KMS-11 (cell line): ENCODE measurements around the gene TBX5.

Experiments
- H2AFZ ChIP-seq: fragments of 200-600 bp; sonication (generic); 2 replicates; pipeline ENCODE4 v1.6.1; 2016; ENCODE audit warnings: antibody characterized with exemption, mixed run types, low read depth
- H3K27ac ChIP-seq: fragments of 200-600 bp; sonication (generic); 2 replicates; pipeline ENCODE4 v1.6.1; 2016; ENCODE audit warnings: mild to moderate bottlenecking, mixed run types
- H3K27me3 ChIP-seq: fragments of 200-600 bp; sonication (generic); 2 replicates; pipeline ENCODE4 v1.6.1; 2017; ENCODE audit warnings: mild to moderate bottlenecking, low read depth, mixed run types, moderate library complexity; ENCODE audit not compliant: insufficient read depth
- H3K36me3 ChIP-seq: fragments of 200-600 bp; sonication (generic); 2 replicates; pipeline ENCODE4 v1.6.1; 2017; ENCODE audit warnings: mild to moderate bottlenecking, mixed run types; ENCODE audit not compliant: insufficient read depth
- H3K4me1 ChIP-seq: fragments of 200-600 bp; sonication (generic); 2 replicates; pipeline ENCODE4 v1.6.1; 2016; ENCODE audit warnings: mild to moderate bottlenecking, low read depth, mixed run types; ENCODE audit not compliant: poor library complexity, severe bottlenecking
- H3K4me2 ChIP-seq: fragments of 200-600 bp; sonication (generic); 2 replicates; pipeline ENCODE4 v1.7.0; 2016; ENCODE audit warnings: mild to moderate bottlenecking, mixed run types
- H3K4me3 ChIP-seq: fragments of 200-600 bp; sonication (generic); IDR thresholded peaks from 2 replicates; pipeline ENCODE4 v1.6.1; 2017; ENCODE audit warnings: low read depth, low read length, mixed read lengths; ENCODE audit not compliant: insufficient read depth
- H3K79me2 ChIP-seq: fragments of 200-600 bp; sonication (generic); 2 replicates; pipeline ENCODE4 v1.6.1; 2016; ENCODE audit warnings: low read depth, mixed run types; ENCODE audit not compliant: insufficient read depth
- H3K9ac ChIP-seq: fragments of 200-600 bp; sonication (generic); 2 replicates; pipeline ENCODE4 v1.6.1; 2016; ENCODE audit warnings: mild to moderate bottlenecking, mixed run types
- H4K20me1 ChIP-seq: fragments of 200-600 bp; sonication (generic); 2 replicates; pipeline ENCODE4 v1.6.1; 2016; ENCODE audit warnings: mild to moderate bottlenecking, mixed run types; ENCODE audit not compliant: insufficient read depth
- TF ChIP-seq, protein P1 (sequence below): fragments of 200-600 bp; sonication (generic); conservative IDR thresholded peaks from 2 replicates; pipeline ENCODE4 v1.6.1; 2017; ENCODE audit warnings: low read depth, mild to moderate bottlenecking, antibody characterized with exemption, low read length, moderate library complexity, mixed read lengths

Gene TBX5

DNA sequence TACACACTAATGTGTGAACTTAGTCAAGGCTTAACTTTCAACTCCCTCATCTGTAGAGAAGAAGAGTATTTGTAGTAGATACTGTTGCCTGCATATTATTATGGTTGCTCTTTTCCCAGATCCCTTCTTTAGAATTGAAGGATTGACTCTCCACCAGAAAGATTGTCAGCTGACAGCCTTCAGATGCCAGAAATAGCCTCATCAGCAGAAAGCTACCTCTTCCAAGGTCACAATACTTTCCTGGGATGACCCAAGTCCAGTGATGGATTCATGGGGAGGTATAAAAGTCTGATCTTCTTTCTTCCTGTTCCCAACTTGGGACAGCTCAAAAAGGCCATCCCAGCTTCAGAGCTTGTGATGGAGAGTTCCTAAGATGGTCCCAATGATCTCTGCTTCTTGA lies 78.2 kb downstream of the TBX5 start:
- Histone ChIP-seq H3K36me3 (no peaks in the 10 kb centered on the region), H4K20me1 (no peaks in the 10 kb centered on the region), H3K4me2 (no peak overlapping the region), H3K27me3 (no peaks in the 10 kb centered on the region), H3K79me2 (no peaks in the 10 kb centered on the region), H3K9ac (no peak overlapping the region), H3K4me1 (no peaks in the 10 kb centered on the region), H3K27ac (no peak overlapping the region), H3K4me3 (no peak overlapping the region), H2AFZ (no peak overlapping the region)
- TF ChIP-seq, protein P1, sequence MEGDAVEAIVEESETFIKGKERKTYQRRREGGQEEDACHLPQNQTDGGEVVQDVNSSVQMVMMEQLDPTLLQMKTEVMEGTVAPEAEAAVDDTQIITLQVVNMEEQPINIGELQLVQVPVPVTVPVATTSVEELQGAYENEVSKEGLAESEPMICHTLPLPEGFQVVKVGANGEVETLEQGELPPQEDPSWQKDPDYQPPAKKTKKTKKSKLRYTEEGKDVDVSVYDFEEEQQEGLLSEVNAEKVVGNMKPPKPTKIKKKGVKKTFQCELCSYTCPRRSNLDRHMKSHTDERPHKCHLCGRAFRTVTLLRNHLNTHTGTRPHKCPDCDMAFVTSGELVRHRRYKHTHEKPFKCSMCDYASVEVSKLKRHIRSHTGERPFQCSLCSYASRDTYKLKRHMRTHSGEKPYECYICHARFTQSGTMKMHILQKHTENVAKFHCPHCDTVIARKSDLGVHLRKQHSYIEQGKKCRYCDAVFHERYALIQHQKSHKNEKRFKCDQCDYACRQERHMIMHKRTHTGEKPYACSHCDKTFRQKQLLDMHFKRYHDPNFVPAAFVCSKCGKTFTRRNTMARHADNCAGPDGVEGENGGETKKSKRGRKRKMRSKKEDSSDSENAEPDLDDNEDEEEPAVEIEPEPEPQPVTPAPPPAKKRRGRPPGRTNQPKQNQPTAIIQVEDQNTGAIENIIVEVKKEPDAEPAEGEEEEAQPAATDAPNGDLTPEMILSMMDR, result no peak

DNA sequence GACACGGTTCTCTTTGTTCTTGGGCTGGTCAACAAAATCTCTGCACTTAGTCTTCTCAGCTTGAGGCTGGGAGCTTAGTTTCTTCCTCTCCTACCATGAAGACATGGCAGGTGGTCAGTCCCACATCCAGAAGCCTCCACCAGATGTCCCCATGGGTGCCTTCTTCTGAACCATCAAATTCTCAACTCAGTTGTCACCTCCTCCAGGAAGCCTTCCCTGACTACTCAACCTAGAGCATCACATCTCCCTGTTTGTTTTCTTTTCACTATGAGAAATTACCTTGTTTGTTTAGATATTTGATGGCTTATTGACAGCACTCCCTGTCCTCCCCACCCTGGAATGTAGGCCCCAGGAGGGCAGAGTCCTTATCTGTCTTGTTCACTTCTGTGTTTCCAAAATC lies 84.4 kb downstream of the TBX5 start:
- Histone ChIP-seq H4K20me1 (no peaks in the 10 kb centered on the region), H3K9ac (no peak overlapping the region), H3K27me3 (no peaks in the 10 kb centered on the region), H3K36me3 (no peaks in the 10 kb centered on the region), H3K79me2 (no peaks in the 10 kb centered on the region), H3K27ac (no peak overlapping the region), H3K4me1 (no peaks in the 10 kb centered on the region), H2AFZ (no peak overlapping the region), H3K4me3 (no peak overlapping the region), H3K4me2 (no peak overlapping the region)
- TF ChIP-seq, protein P1, result no peak

DNA sequence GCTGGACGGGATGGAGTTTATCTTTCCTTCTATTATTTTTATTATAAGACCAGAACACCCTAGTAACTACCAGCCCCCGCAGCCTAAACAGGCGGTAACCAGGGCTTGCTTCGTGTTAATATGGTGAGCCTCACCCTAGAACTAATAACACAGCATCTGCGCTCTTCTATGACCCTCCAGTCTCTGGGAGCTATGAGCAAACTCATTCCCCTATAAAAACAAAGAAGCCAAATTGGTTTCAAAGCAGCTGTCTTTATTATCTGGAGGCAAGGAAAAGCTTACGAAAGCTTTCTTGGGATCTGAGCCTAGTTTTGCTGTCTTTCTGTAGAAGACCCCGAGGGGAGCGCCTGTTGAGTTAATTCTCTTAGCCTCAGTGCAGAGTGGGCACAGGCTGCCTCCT lies 85.0 kb downstream of the TBX5 start:
- Histone ChIP-seq H3K79me2 (no peaks in the 10 kb centered on the region), H3K36me3 (no peaks in the 10 kb centered on the region), H3K9ac (no peak overlapping the region), H3K27me3 (no peaks in the 10 kb centered on the region), H4K20me1 (no peaks in the 10 kb centered on the region), H3K27ac (no peak overlapping the region), H3K4me3 (no peak overlapping the region), H2AFZ (no peak overlapping the region), H3K4me2 (no peak overlapping the region), H3K4me1 (no peaks in the 10 kb centered on the region)
- TF ChIP-seq, protein P1, result no peak

GRCh38 chr12:114320101-114320500 lies 85.8 kb downstream of the TBX5 start:
- no peak overlapping the region for H3K27ac ChIP-seq
- no peaks in the 10 kb centered on the region for H3K4me1 ChIP-seq

More at GRCh38 chr12:114320101-114320500, 85.8 kb downstream of the TBX5 start:
- no peak overlapping the region for H2AFZ ChIP-seq
- no peak overlapping the region for H3K4me3 ChIP-seq
- no peak overlapping the region for H3K4me2 ChIP-seq
- no peak overlapping the region for H3K9ac ChIP-seq
- no peaks in the 10 kb centered on the region for H3K36me3 ChIP-seq
- H3K79me2 ChIP-seq, result no peaks in the 10 kb centered on the region
- no peaks in the 10 kb centered on the region for H4K20me1 ChIP-seq
- TF ChIP-seq, protein P1, result no peak
- no peaks in the 10 kb centered on the region for H3K27me3 ChIP-seq
